ENCODE results near the gene AKIP1.

DNA sequence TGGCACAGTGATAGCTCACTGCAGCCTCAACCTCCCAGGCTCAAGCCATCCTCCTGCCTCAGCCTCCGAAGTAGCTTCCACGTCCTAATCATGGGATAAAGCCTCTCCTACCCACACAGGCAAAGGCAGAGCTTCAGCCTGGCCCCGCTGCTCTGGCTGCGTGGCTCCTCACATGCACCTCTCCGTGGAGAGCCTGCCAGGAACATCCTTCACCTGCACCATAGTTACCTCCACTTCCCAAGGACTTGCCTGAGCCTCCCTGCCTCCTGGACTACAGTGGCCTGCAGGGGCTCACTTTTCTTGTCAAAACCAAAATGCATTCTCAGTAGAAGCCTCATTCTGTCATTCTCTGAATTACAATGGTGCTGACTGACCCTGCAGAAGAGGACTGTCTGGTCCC lies 15.2 kb downstream of the AKIP1 start:
- TF ChIP-seq, protein P1, sequence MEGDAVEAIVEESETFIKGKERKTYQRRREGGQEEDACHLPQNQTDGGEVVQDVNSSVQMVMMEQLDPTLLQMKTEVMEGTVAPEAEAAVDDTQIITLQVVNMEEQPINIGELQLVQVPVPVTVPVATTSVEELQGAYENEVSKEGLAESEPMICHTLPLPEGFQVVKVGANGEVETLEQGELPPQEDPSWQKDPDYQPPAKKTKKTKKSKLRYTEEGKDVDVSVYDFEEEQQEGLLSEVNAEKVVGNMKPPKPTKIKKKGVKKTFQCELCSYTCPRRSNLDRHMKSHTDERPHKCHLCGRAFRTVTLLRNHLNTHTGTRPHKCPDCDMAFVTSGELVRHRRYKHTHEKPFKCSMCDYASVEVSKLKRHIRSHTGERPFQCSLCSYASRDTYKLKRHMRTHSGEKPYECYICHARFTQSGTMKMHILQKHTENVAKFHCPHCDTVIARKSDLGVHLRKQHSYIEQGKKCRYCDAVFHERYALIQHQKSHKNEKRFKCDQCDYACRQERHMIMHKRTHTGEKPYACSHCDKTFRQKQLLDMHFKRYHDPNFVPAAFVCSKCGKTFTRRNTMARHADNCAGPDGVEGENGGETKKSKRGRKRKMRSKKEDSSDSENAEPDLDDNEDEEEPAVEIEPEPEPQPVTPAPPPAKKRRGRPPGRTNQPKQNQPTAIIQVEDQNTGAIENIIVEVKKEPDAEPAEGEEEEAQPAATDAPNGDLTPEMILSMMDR (IDR thresholded peaks at IDR 0.05; ENCODE audit: low read depth, low read length, missing input control), result no peak
- TF ChIP-seq EGR1 (IDR thresholded peaks at IDR 0.05; ENCODE audit: low read depth in 2 of 2), result no peak
- TF ChIP-seq RAD21 (IDR thresholded peaks at IDR 0.05), result no peak
- TF ChIP-seq, protein P2, sequence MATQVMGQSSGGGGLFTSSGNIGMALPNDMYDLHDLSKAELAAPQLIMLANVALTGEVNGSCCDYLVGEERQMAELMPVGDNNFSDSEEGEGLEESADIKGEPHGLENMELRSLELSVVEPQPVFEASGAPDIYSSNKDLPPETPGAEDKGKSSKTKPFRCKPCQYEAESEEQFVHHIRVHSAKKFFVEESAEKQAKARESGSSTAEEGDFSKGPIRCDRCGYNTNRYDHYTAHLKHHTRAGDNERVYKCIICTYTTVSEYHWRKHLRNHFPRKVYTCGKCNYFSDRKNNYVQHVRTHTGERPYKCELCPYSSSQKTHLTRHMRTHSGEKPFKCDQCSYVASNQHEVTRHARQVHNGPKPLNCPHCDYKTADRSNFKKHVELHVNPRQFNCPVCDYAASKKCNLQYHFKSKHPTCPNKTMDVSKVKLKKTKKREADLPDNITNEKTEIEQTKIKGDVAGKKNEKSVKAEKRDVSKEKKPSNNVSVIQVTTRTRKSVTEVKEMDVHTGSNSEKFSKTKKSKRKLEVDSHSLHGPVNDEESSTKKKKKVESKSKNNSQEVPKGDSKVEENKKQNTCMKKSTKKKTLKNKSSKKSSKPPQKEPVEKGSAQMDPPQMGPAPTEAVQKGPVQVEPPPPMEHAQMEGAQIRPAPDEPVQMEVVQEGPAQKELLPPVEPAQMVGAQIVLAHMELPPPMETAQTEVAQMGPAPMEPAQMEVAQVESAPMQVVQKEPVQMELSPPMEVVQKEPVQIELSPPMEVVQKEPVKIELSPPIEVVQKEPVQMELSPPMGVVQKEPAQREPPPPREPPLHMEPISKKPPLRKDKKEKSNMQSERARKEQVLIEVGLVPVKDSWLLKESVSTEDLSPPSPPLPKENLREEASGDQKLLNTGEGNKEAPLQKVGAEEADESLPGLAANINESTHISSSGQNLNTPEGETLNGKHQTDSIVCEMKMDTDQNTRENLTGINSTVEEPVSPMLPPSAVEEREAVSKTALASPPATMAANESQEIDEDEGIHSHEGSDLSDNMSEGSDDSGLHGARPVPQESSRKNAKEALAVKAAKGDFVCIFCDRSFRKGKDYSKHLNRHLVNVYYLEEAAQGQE (IDR thresholded peaks at IDR 0.05), result no peak
- TF ChIP-seq, protein P3, sequence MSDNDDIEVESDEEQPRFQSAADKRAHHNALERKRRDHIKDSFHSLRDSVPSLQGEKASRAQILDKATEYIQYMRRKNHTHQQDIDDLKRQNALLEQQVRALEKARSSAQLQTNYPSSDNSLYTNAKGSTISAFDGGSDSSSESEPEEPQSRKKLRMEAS (IDR thresholded peaks at IDR 0.05), result no peak
- TF ChIP-seq, protein P4, sequence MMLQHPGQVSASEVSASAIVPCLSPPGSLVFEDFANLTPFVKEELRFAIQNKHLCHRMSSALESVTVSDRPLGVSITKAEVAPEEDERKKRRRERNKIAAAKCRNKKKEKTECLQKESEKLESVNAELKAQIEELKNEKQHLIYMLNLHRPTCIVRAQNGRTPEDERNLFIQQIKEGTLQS (IDR thresholded peaks at IDR 0.05), result no peak
- TF ChIP-seq GABPA (IDR thresholded peaks at IDR 0.05 in 1 of 2, conservative IDR thresholded peaks at IDR 0.05 in 1 of 2), result no peak
